ENCODE measurements around the gene ARNT2.

DNA sequence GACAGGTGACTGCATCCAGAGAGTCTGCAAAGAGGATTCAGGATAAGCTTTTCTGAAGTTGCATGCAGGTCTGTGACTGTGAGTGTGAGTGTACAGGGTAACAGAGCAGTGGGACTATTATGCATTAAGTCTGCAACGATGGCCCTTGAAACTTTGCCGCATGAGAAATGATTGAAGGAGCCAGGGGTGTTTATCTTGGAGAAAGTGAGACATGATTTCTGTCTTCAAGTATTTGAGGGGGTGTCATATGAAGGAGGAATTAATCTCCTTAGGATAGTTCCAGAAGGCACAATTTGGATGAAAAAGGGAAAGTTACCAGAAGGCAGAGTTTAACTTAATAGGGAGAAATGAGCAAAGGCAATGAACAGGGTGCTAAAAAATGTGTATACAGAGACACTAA lies 119.6 kb downstream of the ARNT2 start:
- TF ChIP-seq, protein P1, sequence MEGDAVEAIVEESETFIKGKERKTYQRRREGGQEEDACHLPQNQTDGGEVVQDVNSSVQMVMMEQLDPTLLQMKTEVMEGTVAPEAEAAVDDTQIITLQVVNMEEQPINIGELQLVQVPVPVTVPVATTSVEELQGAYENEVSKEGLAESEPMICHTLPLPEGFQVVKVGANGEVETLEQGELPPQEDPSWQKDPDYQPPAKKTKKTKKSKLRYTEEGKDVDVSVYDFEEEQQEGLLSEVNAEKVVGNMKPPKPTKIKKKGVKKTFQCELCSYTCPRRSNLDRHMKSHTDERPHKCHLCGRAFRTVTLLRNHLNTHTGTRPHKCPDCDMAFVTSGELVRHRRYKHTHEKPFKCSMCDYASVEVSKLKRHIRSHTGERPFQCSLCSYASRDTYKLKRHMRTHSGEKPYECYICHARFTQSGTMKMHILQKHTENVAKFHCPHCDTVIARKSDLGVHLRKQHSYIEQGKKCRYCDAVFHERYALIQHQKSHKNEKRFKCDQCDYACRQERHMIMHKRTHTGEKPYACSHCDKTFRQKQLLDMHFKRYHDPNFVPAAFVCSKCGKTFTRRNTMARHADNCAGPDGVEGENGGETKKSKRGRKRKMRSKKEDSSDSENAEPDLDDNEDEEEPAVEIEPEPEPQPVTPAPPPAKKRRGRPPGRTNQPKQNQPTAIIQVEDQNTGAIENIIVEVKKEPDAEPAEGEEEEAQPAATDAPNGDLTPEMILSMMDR (IDR thresholded peaks at IDR 0.05): no peak
- TF ChIP-seq POLR2A (IDR thresholded peaks at IDR 0.05) (no peak), POLR2AphosphoS5 (IDR thresholded peaks at IDR 0.05) (no peak)
